VCaP (cell line): ENCODE data around the gene UBR1.

Experiments used
- H3K27ac ChIP-seq: fragments of 450-650 bp; 2 replicates; pipeline ENCODE4 v1.5.1; 2017
- TF ChIP-seq, protein P1 (sequence below): fragments of 450-650 bp; conservative IDR thresholded peaks from 2 replicates; pipeline ENCODE4 v1.5.1; 2017; ENCODE audit warnings: mild to moderate bottlenecking, moderate library complexity

UBR1 gene

DNA sequence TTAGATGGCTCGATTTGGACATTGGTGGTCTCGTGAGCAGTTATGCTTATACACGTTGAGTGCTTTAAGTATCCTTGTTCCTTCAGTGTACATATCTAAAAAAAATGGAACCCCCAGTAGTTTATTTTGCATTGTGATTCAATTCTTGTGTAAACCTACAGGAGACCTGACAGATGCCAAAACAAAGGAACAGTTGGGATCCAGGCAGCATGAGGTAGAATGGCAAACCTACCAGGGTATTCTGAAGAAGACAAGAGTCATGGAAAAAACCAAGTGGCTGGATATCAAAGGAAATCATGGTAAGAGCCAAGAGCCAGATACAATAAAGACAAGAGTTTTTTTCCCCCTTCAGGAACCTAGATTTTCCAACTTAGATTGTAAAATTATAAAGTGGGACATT lies 29.5 kb upstream of the UBR1 start:
- TF ChIP-seq, protein P1, sequence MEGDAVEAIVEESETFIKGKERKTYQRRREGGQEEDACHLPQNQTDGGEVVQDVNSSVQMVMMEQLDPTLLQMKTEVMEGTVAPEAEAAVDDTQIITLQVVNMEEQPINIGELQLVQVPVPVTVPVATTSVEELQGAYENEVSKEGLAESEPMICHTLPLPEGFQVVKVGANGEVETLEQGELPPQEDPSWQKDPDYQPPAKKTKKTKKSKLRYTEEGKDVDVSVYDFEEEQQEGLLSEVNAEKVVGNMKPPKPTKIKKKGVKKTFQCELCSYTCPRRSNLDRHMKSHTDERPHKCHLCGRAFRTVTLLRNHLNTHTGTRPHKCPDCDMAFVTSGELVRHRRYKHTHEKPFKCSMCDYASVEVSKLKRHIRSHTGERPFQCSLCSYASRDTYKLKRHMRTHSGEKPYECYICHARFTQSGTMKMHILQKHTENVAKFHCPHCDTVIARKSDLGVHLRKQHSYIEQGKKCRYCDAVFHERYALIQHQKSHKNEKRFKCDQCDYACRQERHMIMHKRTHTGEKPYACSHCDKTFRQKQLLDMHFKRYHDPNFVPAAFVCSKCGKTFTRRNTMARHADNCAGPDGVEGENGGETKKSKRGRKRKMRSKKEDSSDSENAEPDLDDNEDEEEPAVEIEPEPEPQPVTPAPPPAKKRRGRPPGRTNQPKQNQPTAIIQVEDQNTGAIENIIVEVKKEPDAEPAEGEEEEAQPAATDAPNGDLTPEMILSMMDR = no peak
- peak overlapping the region; percentile 88; the same call in 1 of the 2 replicates for H3K27ac ChIP-seq

DNA sequence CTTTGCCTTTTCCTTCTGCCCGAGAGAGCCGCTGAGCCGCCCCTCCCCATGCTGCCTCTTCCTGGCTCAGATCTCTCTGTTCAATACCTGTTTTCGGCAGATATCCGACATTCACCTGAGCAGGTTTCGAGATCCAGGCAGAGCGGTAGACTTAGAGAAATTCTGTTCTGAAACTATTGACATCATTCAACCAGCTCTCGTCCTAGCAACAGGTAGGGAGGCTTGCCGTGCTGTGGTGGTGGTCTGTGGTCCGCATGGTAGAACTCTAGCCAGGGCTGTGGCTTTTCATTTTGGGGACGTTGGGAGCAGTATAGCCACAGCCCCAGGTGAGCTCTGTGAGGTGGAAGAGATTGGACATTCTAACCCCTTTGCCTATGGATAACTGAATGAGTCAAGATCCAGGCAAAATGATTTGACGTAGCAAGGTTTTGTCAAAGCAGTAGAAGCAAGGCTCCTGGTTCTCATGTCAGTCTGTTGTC lies 28.4 kb upstream of the UBR1 start:
- peak overlapping the region; percentile 88 for H3K27ac ChIP-seq
- TF ChIP-seq, protein P1 = no peak

DNA sequence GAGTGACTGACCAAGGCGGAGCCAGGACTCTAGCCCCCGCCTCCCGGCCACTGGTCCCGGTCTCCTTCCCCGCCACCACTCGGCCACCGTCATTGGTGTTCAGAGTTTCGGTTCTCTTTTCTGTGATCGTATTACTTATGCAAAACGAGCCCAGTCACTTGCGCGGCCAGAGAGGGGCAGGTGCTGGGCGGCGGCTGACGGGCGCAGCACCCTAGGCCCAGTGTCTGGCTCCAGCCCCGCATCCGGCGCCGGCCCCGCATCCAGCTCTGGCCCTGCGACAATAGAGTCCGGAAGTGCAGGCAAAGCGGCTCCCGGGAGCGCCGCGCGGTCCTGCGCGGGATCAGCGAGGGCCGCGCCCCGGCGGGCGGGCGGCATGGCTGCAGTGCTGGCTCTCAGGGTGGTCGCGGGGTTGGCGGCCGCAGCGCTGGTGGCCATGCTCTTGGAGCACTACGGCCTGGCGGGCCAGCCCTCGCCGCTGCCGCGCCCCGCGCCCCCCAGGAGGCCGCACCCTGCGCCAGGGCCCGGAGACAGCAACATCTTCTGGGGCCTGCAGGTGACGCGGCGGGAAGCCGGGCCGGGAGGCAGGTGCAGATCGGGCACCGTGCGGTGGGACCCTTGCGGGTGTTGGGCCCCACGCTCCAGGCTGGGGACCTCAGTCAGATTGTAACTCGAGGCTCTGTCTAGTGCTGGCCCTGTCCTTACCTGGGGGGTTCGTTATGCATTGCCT lies 27.8 kb upstream of the UBR1 start, which contains the start of gene TMEM62:
TMEM62 (plus strand) TSS at position 157 of the 727 bp plus-strand sequence; CDS start at position 374, 217 bp downstream.
- TF ChIP-seq, protein P1 = peak; percentile 23
- peak within 1 kb of the TSS; percentile 88 for H3K27ac ChIP-seq

- TF ChIP-seq, protein P1 = no peak
Observed at GRCh38 chr15:43132830-43133429, 27.1 kb upstream of the UBR1 start.

GRCh38 chr15:43128980-43129335 lies 23.1 kb upstream of the UBR1 start:
- TF ChIP-seq, protein P1 = no peak
- peak overlapping the region; percentile 92 for H3K27ac ChIP-seq

More at GRCh38 chr15:43132830-43133429, 27.1 kb upstream of the UBR1 start:
- peak overlapping the region; percentile 88 for H3K27ac ChIP-seq

DNA sequence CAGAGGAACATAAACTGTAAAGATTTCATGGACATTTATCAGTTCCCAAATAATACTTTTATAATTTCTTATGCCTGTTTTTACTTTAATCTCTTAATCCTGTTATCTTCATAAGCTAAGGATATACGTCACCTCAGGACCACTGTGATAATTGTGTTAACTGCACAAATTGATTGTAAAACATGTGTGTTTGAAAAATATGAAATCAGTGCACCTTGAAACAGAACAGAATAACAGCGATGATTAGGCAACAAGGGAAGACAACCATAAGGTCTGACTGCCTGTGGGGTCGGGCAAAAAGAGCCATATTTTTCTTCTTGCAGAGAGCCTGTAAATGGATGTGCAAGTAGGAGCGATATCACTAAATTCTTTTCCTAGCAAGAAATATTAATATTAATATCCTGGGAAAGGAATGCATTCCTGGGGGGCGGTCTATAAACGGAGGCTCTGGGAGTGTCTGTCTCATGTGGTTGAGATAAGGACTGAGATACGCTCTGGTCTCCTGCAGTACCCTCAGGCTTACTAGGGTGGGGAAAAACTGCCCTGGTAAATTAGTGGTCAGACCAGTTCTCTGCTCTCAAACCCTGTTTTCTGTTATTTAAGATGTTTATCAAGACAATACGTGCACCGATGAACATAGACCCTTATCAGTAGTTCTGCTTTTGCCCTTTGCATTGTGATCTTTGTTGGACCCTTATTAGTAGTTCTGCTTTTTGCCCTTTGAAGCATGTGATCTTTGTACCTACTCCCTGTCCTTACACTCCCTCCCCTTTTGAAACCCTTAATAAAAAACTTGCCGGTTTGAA lies 22.5 kb upstream of the UBR1 start:
- H3K27ac ChIP-seq = peak overlapping the region; percentile 92

- TF ChIP-seq, protein P1 = no peak
- peak overlapping the region; percentile 92 for H3K27ac ChIP-seq
Observed at GRCh38 chr15:43127752-43128151, 21.9 kb upstream of the UBR1 start.
